ENCODE results near the gene CCDC97.

CCDC97 gene

GRCh38 chr19:41296433-41296871, 13.5 kb upstream of the CCDC97 start:
- Histone ChIP-seq H2AFZ (ENCODE audit: low read depth, low read length, severe bottlenecking) (no peak overlapping the region), H3K9me3 (ENCODE audit: insufficient read depth, low read length) (no peaks in the 10 kb centered on the region), H3K9me2 (replicated peaks; ENCODE audit: insufficient read depth, low read length) (no peaks in the 10 kb centered on the region), H3K4me2 (ENCODE audit: low read depth, low read length, poor library complexity, severe bottlenecking) (no peak overlapping the region), H3K79me2 (ENCODE audit: insufficient read depth, low read length) (0 out of 2 replicates have a peak, but pooled peaks cover 7% of the 10 kb centered on the region), H4K20me1 (ENCODE audit: low read depth, low read length) (peaks cover 4% of the 10 kb centered on the region; the same call in 1 of the 2 replicates), H3K4me3 (ENCODE audit: insufficient read depth, low read length, poor library complexity, severe bottlenecking) (no peak overlapping the region), H3K36me3 (ENCODE audit: low read length) (peaks cover 37% of the 10 kb centered on the region; the same call in 1 of the 2 replicates), H3F3A (ENCODE audit: insufficient read depth) (no peaks in the 10 kb centered on the region), H3K9ac (ENCODE audit: low read length) (no peak overlapping the region), H3K27me3 (ENCODE audit: low read length) (no peaks in the 10 kb centered on the region), H3K27ac (ENCODE audit: low read depth, low read length) (no peak overlapping the region)
- no peak for TF ChIP-seq CTCF (IDR thresholded peaks at IDR 0.05; ENCODE audit: insufficient read depth, low read length, poor library complexity, severe bottlenecking)
- TF ChIP-seq EZH2phosphoT487 (conservative IDR thresholded peaks at IDR 0.05; ENCODE audit: low read length) = no peak

GRCh38 chr19:41297628-41298347, 12.2 kb upstream of the CCDC97 start:
- H3K27me3 ChIP-seq (ENCODE audit: low read length) = no peaks in the 10 kb centered on the region
- no peak overlapping the region for H3K9ac ChIP-seq (ENCODE audit: low read length)
- H3K36me3 ChIP-seq (ENCODE audit: low read length) = peaks cover 35% of the 10 kb centered on the region; the same call in 1 of the 2 replicates
- H3K79me2 ChIP-seq (ENCODE audit: insufficient read depth, low read length) = 0 out of 2 replicates have a peak, but pooled peaks cover 3% of the 10 kb centered on the region
- peaks cover 4% of the 10 kb centered on the region; the same call in 1 of the 2 replicates for H4K20me1 ChIP-seq (ENCODE audit: low read depth, low read length)
- H3K4me3 ChIP-seq (ENCODE audit: insufficient read depth, low read length, poor library complexity, severe bottlenecking) = no peak overlapping the region
- TF ChIP-seq CTCF (IDR thresholded peaks at IDR 0.05; ENCODE audit: insufficient read depth, low read length, poor library complexity, severe bottlenecking) = no peak
- no peak for TF ChIP-seq EZH2phosphoT487 (conservative IDR thresholded peaks at IDR 0.05; ENCODE audit: low read length)
- H2AFZ ChIP-seq (ENCODE audit: low read depth, low read length, severe bottlenecking) = no peak overlapping the region
- 0 out of 2 replicates have a peak overlapping the region, but pooled peaks have one; percentile 22 for H3K27ac ChIP-seq (ENCODE audit: low read depth, low read length)
- H3K9me3 ChIP-seq (ENCODE audit: insufficient read depth, low read length) = no peaks in the 10 kb centered on the region
- H3K4me2 ChIP-seq (ENCODE audit: low read depth, low read length, poor library complexity, severe bottlenecking) = no peak overlapping the region
- no peaks in the 10 kb centered on the region for H3F3A ChIP-seq (ENCODE audit: insufficient read depth)
- no peaks in the 10 kb centered on the region for H3K9me2 ChIP-seq (replicated peaks; ENCODE audit: insufficient read depth, low read length)

GRCh38 chr19:41298348-41298964, 11.5 kb upstream of the CCDC97 start:
- H3K36me3 ChIP-seq (ENCODE audit: low read length) = peaks cover 32% of the 10 kb centered on the region; the same call in 1 of the 2 replicates
- no peaks in the 10 kb centered on the region for H3K9me2 ChIP-seq (replicated peaks; ENCODE audit: insufficient read depth, low read length)
- no peaks in the 10 kb centered on the region for H3K9me3 ChIP-seq (ENCODE audit: insufficient read depth, low read length)
- no peak overlapping the region for H2AFZ ChIP-seq (ENCODE audit: low read depth, low read length, severe bottlenecking)
- TF ChIP-seq EZH2phosphoT487 (conservative IDR thresholded peaks at IDR 0.05; ENCODE audit: low read length) = no peak
- no peak for TF ChIP-seq CTCF (IDR thresholded peaks at IDR 0.05; ENCODE audit: insufficient read depth, low read length, poor library complexity, severe bottlenecking)
- no peak overlapping the region for H3K4me3 ChIP-seq (ENCODE audit: insufficient read depth, low read length, poor library complexity, severe bottlenecking)
- H3K4me2 ChIP-seq (ENCODE audit: low read depth, low read length, poor library complexity, severe bottlenecking) = no peak overlapping the region
- no peaks in the 10 kb centered on the region for H3F3A ChIP-seq (ENCODE audit: insufficient read depth)
- H4K20me1 ChIP-seq (ENCODE audit: low read depth, low read length) = peaks cover 4% of the 10 kb centered on the region; the same call in 1 of the 2 replicates
- H3K79me2 ChIP-seq (ENCODE audit: insufficient read depth, low read length) = 0 out of 2 replicates have a peak, but pooled peaks cover 3% of the 10 kb centered on the region
- H3K27ac ChIP-seq (ENCODE audit: low read depth, low read length) = no peak overlapping the region
- no peak overlapping the region for H3K9ac ChIP-seq (ENCODE audit: low read length)
- H3K27me3 ChIP-seq (ENCODE audit: low read length) = no peaks in the 10 kb centered on the region
